MM.1S (cell line): ENCODE results near the gene ELOVL2.

ENCODE experiments used
- DNase-seq: peaks from one replicate; pipeline ENCODE4 v3.0.0-alpha.2; 2015
- H2AFZ ChIP-seq: fragments of 300-600 bp; sonication (generic); 2 replicates; pipeline ENCODE4 v1.6.0; 2016; ENCODE audit warnings: antibody characterized with exemption, low read length
- H3F3A ChIP-seq: fragments of 300-600 bp; sonication (generic); 2 replicates; pipeline ENCODE4 v1.6.1; 2016; ENCODE audit warnings: mild to moderate bottlenecking, antibody characterized with exemption, low read length, moderate library complexity, mixed read lengths; ENCODE audit not compliant: insufficient read depth
- H3K27ac ChIP-seq: fragments of 300-600 bp; sonication (generic); 2 replicates; pipeline ENCODE4 v1.5.1; 2016; ENCODE audit warnings: mild to moderate bottlenecking, low read length
- H3K27me3 ChIP-seq: fragments of 300-600 bp; sonication (generic); replicated peaks from 2 replicates; pipeline ENCODE4 v1.6.0; 2016; ENCODE audit warnings: low read length; ENCODE audit not compliant: insufficient read depth
- H3K36me3 ChIP-seq: fragments of 300-600 bp; sonication (generic); replicated peaks from 2 replicates; pipeline ENCODE4 v1.6.1; 2016; ENCODE audit warnings: mild to moderate bottlenecking, low read length, mixed read lengths; ENCODE audit not compliant: insufficient read depth
- H3K4me1 ChIP-seq: fragments of 300-600 bp; sonication (generic); 2 replicates; pipeline ENCODE4 v1.6.1; 2016; ENCODE audit warnings: low read length, mixed read lengths
- H3K4me2 ChIP-seq: fragments of 300-600 bp; sonication (generic); 2 replicates; pipeline ENCODE4 v1.6.0; 2016; ENCODE audit warnings: low read depth, low read length
- H3K4me3 ChIP-seq: fragments of 300-600 bp; sonication (generic); 2 replicates; pipeline ENCODE4 v1.5.1; 2016; ENCODE audit warnings: low read length, mixed read lengths
- H3K79me2 ChIP-seq: fragments of 300-600 bp; sonication (generic); 2 replicates; pipeline ENCODE4 v1.6.1; 2016; ENCODE audit warnings: mixed run types, low read length, mixed read lengths
- H3K9ac ChIP-seq: fragments of 300-600 bp; sonication (generic); 2 replicates; pipeline ENCODE4 v1.6.1; 2016; ENCODE audit warnings: low read length, mixed read lengths
- H3K9me2 ChIP-seq: fragments of 300-600 bp; sonication (generic); replicated peaks from 2 replicates; pipeline ENCODE4 v1.6.1; 2016; ENCODE audit warnings: mild to moderate bottlenecking, low read length, mixed read lengths; ENCODE audit not compliant: insufficient read depth
- H3K9me3 ChIP-seq: fragments of 300-600 bp; sonication (generic); replicated peaks from 2 replicates; pipeline ENCODE4 v1.6.1; 2016; ENCODE audit warnings: mild to moderate bottlenecking, low read length, mixed read lengths; ENCODE audit not compliant: insufficient read depth
- H4K20me1 ChIP-seq: fragments of 300-600 bp; sonication (generic); 2 replicates; pipeline ENCODE4 v1.6.1; 2016; ENCODE audit warnings: mild to moderate bottlenecking, low read length, moderate library complexity, mixed read lengths; ENCODE audit not compliant: insufficient read depth
- CTCF ChIP-seq: fragments of 300-600 bp; sonication (generic); IDR thresholded peaks from 2 replicates; pipeline ENCODE4 v1.5.1; 2016; ENCODE audit warnings: antibody characterized with exemption, low read length, mixed read lengths
- EZH2 ChIP-seq: fragments of 300-600 bp; sonication (generic); optimal IDR thresholded peaks from 2 replicates; pipeline ENCODE3; 2017; ENCODE audit warnings: low read depth, mild to moderate bottlenecking, antibody characterized with exemption, low read length, mixed read lengths
- EZH2phosphoT487 ChIP-seq: fragments of 300-600 bp; sonication (generic); IDR thresholded peaks from 2 replicates; pipeline ENCODE4 v1.6.1; 2018; ENCODE audit warnings: antibody characterized with exemption, low read length

The ELOVL2 gene

GRCh38 chr6:10933126-10933525 is 111.0 kb downstream of the ELOVL2 start:
- no peaks in the 10 kb centered on the region for H3K9me2 ChIP-seq
- H3K4me3 ChIP-seq, result no peak overlapping the region
- no peaks in the 10 kb centered on the region for H3K36me3 ChIP-seq
- no peaks in the 10 kb centered on the region for H3K4me1 ChIP-seq
- DNase-seq, result no peak
- no peak overlapping the region for H3K9ac ChIP-seq
- no peaks in the 10 kb centered on the region for H3K9me3 ChIP-seq
- no peak for TF ChIP-seq CTCF
- TF ChIP-seq EZH2, result no peak
- no peak for TF ChIP-seq EZH2phosphoT487
- no peaks in the 10 kb centered on the region for H3K79me2 ChIP-seq
- no peak overlapping the region for H3K27ac ChIP-seq
- no peak overlapping the region for H2AFZ ChIP-seq
- H3K4me2 ChIP-seq, result no peak overlapping the region
- no peaks in the 10 kb centered on the region for H4K20me1 ChIP-seq
- no peaks in the 10 kb centered on the region for H3K27me3 ChIP-seq
- no peaks in the 10 kb centered on the region for H3F3A ChIP-seq
